Frontal cortex (tissue), 4 donors: ENCODE data around the gene CHRNB1. TPM values are rescaled to one million over a fixed set of nuclear protein-coding genes. Genes with fewer than 3 reads are reported as not detected.

Experiments
- DNase-seq, 2 donors: peaks; one replicate each; pipeline ENCODE4 v3.0.0; 2012; ENCODE audit warnings: low spot score in 2 of 2
- FAIRE-seq: peaks from 2 replicates; lab custom pipeline; 2012; peaks lifted over from hg19 to GRCh38; lab: Jason Lieb, UNC
- total RNA-seq: library from RNA; depleted of rRNA; stranded (reverse); fragments of >200 nt; gene quantifications from one replicate; pipeline ENCODE4 v1.2.3, GENCODE V29; 2014
- donor health status: control.
- donor health status: control.
- donor health status: control.

CHRNB1 gene
- total RNA-seq, 1 donor from 2014 or later = 16.7 TPM

DNA sequence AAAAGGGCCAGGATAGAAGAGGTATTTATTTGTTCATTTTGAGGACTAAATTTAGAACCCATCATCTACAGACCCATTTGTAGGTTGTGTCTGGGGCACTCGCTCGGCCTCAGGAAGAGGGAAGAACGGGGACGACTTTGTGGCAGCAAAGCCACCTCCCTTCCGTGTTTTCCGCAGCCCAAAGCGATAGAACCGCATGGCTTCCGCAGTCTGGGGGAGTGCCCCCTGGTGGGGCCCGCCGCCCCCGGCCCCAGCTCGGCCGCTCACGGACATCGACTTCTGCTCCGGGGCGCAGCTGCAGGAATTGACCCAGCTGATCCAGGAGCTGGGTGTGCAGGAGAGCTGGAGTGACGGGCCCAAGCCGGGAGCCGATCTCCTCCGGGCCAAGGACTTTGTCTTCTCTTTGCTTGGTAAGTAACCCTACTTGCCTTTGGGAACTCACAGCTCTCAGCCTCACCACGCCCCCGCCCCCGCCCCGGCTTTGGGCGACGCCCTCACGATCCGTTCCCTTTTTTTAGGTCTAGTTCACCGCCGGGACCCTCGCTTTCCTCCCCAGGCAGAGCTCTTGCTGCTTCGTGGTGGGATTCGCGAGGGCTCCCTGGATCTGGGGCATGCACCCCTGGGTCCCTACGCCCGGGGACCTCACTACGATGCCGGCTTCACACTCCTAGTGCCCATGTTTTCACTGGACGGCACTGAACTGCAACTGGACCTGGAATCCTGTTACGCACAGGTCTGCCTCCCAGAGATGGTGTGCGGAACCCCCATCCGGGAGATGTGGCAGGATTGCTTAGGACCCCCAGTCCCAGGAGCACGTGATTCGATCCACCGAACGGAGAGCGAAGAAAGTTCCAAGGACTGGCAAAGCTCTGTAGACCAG is 8.9 kb upstream of the CHRNB1 start:
- DNase-seq = no peak
- no peak for FAIRE-seq

- FAIRE-seq (no peak), DNase-seq (peak; percentile 87 to 88)
Observed at GRCh38 chr17:7436556-7437368, 8.1 kb upstream of the CHRNB1 start.

DNA sequence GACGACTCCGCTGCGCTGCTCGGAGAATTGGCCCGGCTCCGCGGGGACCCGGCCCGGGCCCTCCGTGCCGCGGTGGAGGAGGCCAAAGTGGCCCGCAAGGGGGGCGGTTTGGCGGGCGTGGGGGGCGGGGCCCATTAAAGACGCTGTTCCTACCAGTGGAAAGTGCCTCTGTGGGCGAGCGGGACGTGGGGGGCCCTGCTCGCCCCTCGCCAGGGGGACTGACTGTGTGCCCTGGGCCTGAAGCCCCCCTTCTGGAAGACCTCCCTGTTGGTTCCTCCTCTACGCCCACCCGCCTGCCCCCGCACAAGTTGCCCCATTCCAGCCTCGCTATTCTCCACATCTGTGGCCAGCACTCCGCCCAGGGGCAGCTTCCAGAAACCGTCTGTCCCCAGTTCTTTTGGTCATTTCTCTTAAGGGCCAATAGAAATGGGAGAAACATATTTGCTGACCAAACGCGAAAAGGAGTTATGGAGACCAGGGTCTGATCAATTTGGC is 7.4 kb upstream of the CHRNB1 start:
- DNase-seq (no peak), FAIRE-seq (no peak)

DNA sequence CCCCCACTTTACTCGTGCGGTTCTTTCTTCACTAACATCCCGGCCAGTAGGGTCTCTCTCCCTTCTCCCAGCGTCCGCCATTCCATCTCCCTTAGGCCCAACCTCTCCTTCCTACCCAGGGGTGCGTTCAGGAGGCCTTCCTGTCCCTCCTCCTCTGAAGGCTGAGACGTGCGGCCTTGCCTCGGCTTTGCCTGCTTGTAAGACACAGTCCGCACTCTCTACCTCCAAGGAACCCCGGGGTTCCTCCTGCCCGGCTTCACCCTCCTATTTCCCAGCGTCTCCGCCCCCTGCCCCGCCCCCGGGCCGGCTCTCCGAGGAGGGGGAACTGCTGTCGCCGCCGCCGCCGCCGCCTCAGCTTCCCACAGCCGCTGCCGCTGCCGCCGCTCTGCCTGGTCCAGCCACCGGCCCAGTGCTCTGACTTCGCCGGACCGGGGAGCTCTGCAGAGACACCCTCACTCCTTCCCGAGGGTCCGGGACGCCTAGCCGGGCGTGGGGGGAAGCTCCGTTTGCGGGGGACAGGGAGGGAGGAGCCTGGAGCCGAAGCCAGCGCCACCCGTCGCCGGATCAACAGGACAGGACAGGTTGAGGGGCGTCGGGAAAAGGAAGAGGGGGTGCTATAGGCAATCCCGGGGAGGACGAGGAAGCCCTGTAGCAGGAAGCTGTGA is 6.8 kb upstream of the CHRNB1 start:
- DNase-seq = peak; percentile 59 to 63
- no peak for FAIRE-seq

DNA sequence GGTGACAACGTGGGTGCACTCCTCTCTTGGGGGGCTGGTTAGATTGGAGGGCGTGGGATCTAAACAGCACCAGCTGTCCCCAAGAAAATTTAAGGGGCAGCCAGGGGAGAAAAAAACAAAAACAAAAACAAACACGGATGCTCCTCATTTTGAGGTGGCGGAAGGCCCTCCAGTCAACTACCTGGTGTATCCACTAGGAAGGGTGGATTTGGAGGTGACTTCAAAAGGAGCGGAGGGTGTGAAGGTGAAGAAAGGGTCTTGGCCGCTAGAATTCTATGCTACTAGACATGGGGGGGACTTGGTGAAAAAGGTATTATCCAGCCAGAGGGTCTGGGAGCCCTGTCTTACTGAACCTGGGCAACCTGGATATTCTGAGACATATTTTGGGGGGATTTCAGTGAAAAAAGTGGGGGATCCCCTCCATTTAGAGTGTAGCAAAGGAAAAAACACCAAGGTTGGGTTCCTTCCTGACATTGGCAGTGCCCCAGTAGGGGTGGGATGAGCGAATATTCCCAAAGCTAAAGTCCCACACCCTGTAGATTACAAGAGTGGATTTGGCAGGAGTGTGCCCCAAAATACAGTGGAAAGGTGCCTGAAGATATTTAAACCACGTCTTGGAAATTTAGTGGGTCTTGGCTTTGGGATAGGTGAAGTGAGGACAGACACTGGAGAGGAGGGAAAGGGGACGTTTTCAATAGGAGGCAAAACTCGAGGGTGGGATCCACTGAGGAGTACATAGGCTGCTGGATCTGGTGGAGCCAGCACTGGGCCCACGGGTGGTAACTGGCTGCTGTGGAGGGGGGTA is 6.0 kb upstream of the CHRNB1 start:
- DNase-seq (no peak), FAIRE-seq (no peak)

- no peak for DNase-seq
- FAIRE-seq = no peak
Observed at GRCh38 chr17:7439462-7440112, 5.3 kb upstream of the CHRNB1 start, which contains the start of gene FGF11. FGF11 (plus strand) TSS chr17:7439512; CDS start chr17:7439621, 109 bp downstream.

GRCh38 chr17:7440113-7440833 is 4.6 kb upstream of the CHRNB1 start:
- FAIRE-seq = no peak
- DNase-seq = no peak

- DNase-seq (no peak), FAIRE-seq (no peak)
Observed at GRCh38 chr17:7440834-7441195, 4.0 kb upstream of the CHRNB1 start.

DNA sequence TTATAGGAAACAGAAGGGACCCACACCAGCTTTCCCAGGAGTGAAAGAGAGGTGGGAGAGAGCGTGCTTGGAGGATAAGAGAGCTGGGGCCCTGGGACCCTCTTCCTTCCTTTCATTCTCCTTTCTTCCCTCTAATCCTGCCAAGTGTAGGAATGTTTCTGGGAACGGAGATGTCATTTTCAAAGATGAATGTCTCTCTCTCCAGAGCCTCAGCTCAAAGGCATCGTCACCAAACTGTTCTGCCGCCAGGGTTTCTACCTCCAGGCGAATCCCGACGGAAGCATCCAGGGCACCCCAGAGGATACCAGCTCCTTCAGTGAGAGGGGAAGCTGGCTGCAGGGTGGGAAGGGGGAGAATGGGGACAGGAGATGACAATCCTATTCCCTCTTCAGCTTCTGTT is 3.6 kb upstream of the CHRNB1 start:
- no peak for DNase-seq
- no peak for FAIRE-seq

GRCh38 chr17:7442142-7442541 is 2.7 kb upstream of the CHRNB1 start:
- DNase-seq = no peak
- FAIRE-seq = no peak

- no peak for DNase-seq
- no peak for FAIRE-seq
Observed at GRCh38 chr17:7443499-7444485, 1.1 kb upstream of the CHRNB1 start.

- FAIRE-seq (no peak), DNase-seq (no peak)
Observed at GRCh38 chr17:7445619-7445968, 733 bp downstream of the CHRNB1 start.

DNA sequence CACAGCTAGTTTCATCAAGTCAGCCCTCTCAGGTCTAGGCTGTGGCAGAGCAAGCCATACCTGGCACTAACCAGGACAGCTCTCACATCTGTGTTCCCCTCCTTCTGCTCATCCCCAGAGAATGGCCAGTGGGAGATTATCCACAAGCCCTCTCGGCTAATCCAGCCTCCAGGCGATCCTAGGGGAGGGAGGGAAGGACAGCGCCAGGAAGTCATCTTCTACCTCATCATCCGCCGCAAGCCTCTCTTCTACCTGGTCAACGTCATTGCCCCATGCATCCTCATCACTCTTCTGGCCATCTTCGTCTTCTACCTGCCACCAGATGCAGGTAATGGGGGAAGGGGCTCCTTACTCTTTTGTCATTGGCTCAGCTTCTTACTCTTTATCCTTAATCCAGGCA is 3.6 kb downstream of the CHRNB1 start:
- FAIRE-seq (no peak), DNase-seq (no peak)

- no peak for FAIRE-seq
- DNase-seq = no peak
Observed at GRCh38 chr17:7459961-7460545, 15.2 kb downstream of the CHRNB1 start.

- no peak for DNase-seq
- no peak for FAIRE-seq
Observed at GRCh38 chr17:7460850-7461660, 16.2 kb downstream of the CHRNB1 start.
